ENCODE data around the gene OR5B3. TPM values are rescaled to one million over a fixed set of nuclear protein-coding genes. Genes with fewer than 3 reads are reported as not detected.

Gene OR5B3
- total and polyA plus RNA-seq, 9 of the 15 experiments (the other 6 are each of a cell fraction or from before 2014, with no cell fraction given): not detected

DNA sequence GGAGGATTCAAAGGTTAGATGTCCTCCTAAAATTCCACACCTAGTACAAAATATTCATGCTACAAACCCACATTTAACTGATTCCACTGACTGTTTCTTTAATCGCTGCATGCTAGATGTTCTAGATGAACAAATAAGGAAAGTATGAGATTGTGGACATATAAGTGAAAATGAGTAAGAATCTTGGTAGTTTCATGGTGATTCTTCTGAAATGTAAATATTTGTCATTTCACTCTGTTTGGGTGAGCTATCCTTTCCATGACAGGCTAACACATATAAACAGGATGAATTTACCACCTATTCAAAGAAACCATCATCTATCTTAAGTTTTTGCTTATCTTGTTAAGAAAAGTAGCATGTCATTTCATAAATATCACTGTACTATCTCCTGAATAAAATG lies 14.8 kb downstream of the OR5B3 start (continued):
- no peak for TF ChIP-seq MEF2D (tag; conservative IDR thresholded peaks at IDR 0.05; ENCODE audit: low read depth)
- TF ChIP-seq SRSF9 (IDR thresholded peaks at IDR 0.05; ENCODE audit: borderline replicate concordance, low read depth, low read length): no peak
- no peak for TF ChIP-seq SLC30A9 (CRISPR knock-in tag; IDR thresholded peaks at IDR 0.05)
- TF ChIP-seq MCM5 (IDR thresholded peaks at IDR 0.05; ENCODE audit: low read depth): no peak
- TF ChIP-seq LEF1 (IDR thresholded peaks at IDR 0.05): no peak

DNA sequence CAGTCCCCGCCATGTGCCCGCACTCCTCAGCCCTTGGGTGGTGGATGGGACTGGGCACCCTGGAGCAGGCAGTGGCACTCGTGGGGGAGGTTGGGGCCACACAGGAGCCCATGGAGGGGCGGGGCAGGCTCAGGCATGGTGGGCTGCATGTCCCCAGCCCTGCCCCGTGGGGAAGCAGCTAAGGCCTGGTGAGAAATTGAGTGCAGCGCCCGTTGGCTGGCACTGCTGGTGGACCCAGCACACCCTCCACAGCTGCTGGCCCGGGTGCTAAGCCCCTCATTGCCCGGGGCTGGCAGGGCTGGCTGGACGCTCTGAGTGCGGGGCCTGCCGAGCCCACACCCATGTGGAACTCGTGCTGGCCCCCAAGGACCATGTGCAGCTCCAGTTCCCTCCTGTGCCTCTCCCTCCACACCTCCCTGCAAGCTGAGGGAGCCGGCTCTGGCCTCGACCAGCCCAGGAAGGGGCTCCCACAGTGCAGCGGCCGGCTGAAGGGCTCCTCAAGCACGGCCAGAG lies 16.1 kb downstream of the OR5B3 start:
- Histone ChIP-seq H3K27me3 (ENCODE audit: control insufficient read depth in 2 of 2, insufficient read depth in 2 of 2, low read length in 2 of 2) (no peaks in the 10 kb centered on the region), H3K4me3 (no peak overlapping the region), H3K9ac (ENCODE audit: insufficient read depth in 1 of 2, low read depth in 2 of 2, low read length in 2 of 2) (no peak overlapping the region), H3K4me1 (replicated peaks in 1 of 2; ENCODE audit: control insufficient read depth in 2 of 2, insufficient read depth in 2 of 2, low read length in 2 of 2) (no peaks in the 10 kb centered on the region), H3K27ac (ENCODE audit: extremely low read depth, low read depth, low read length) (no peak overlapping the region), H3K9me3 (replicated peaks; ENCODE audit: control insufficient read depth, insufficient read depth, low read depth, low read length) (no peaks in the 10 kb centered on the region), H3K9me1 (ENCODE audit: control insufficient read depth, insufficient read depth, low read length) (no peaks in the 10 kb centered on the region), H2AFZ (ENCODE audit: low read depth, low read length) (no peak overlapping the region), H3K36me3 (ENCODE audit: control insufficient read depth, insufficient read depth, low read length) (no peaks in the 10 kb centered on the region), H4K20me1 (replicated peaks; ENCODE audit: control insufficient read depth, insufficient read depth, low read length) (no peaks in the 10 kb centered on the region), H3K79me2 (ENCODE audit: control insufficient read depth, insufficient read depth, low read length) (no peaks in the 10 kb centered on the region), H3K4me2 (ENCODE audit: insufficient read depth, low read length) (no peak overlapping the region)
- ChIA-PET POLR2A (no interaction called here), CTCF (ENCODE audit: low intra/inter-chr PET ratio) (no interaction called here)
- intact Hi-C loops (cut with micrococcal nuclease): no loop called here
- TF ChIP-seq, protein P1, sequence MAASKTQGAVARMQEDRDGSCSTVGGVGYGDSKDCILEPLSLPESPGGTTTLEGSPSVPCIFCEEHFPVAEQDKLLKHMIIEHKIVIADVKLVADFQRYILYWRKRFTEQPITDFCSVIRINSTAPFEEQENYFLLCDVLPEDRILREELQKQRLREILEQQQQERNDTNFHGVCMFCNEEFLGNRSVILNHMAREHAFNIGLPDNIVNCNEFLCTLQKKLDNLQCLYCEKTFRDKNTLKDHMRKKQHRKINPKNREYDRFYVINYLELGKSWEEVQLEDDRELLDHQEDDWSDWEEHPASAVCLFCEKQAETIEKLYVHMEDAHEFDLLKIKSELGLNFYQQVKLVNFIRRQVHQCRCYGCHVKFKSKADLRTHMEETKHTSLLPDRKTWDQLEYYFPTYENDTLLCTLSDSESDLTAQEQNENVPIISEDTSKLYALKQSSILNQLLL (CRISPR knock-in tag; IDR thresholded peaks at IDR 0.05; ENCODE audit: borderline replicate concordance): no peak
- 0% methylated on average over 14 of the region's 18 CpGs for WGBS (ENCODE audit: insufficient coverage, low coverage, missing lambda C conversion rate)
- DNase-seq (ENCODE audit: extremely low read depth in 1 of 4, low spot score in 3 of 4) (no peak), ATAC-seq (no peak), FAIRE-seq (no peak)
- BruUV-seq (replicated peaks): no TSS peak
- in situ Hi-C loops (cut with MboI): no loop called here

Data from K562 (cell line).